ENCODE results near the gene NBEAL2.

The NBEAL2 gene

GRCh38 chr3:46965151-46965550 lies 14.3 kb upstream of the NBEAL2 start:
- DNase-seq = no peak

GRCh38 chr3:46966811-46967210 lies 12.7 kb upstream of the NBEAL2 start:
- no peak for DNase-seq

- DNase-seq = no peak
Observed at GRCh38 chr3:46968783-46969428, 10.6 kb upstream of the NBEAL2 start.

GRCh38 chr3:46970391-46971091 lies 8.9 kb upstream of the NBEAL2 start:
- DNase-seq = no peak

- no peak for DNase-seq
Observed at GRCh38 chr3:46971151-46971550, 8.3 kb upstream of the NBEAL2 start.

- no peak for DNase-seq
Observed at GRCh38 chr3:46971742-46972141, 7.7 kb upstream of the NBEAL2 start.

GRCh38 chr3:46972396-46972795 lies 7.1 kb upstream of the NBEAL2 start:
- no peak for DNase-seq

- no peak for DNase-seq
Observed at GRCh38 chr3:46974421-46975171, 4.9 kb upstream of the NBEAL2 start.

GRCh38 chr3:46976326-46977190 lies 2.9 kb upstream of the NBEAL2 start, which contains the start of gene CCDC12:
TSS of gene CCDC12 (minus strand) at chr3:46976745. CDS start at chr3:46976732, 13 bp downstream.
- peak; percentile 95 to 97 for DNase-seq

- no peak for DNase-seq
Observed at GRCh38 chr3:46977811-46978195, 1.7 kb upstream of the NBEAL2 start.

GRCh38 chr3:46978381-46978780 lies 1.1 kb upstream of the NBEAL2 start:
- DNase-seq = no peak

GRCh38 chr3:46979958-46980497 lies 562 bp downstream of the NBEAL2 start:
- peak in 1 of 2 experiments; percentile 39 for DNase-seq

GRCh38 chr3:46981932-46982471 lies 2.5 kb downstream of the NBEAL2 start:
- DNase-seq = no peak

- DNase-seq = no peak
Observed at GRCh38 chr3:46982546-46982945, 3.1 kb downstream of the NBEAL2 start.

- DNase-seq = no peak
Observed at GRCh38 chr3:46984591-46985459, 5.4 kb downstream of the NBEAL2 start.

- DNase-seq = no peak
Observed at GRCh38 chr3:46985588-46985987, 6.1 kb downstream of the NBEAL2 start.

- no peak for DNase-seq
Observed at GRCh38 chr3:46986055-46986730, 6.7 kb downstream of the NBEAL2 start.

- DNase-seq = no peak
Observed at GRCh38 chr3:46986782-46987310, 7.4 kb downstream of the NBEAL2 start.

GRCh38 chr3:46987319-46987742 lies 7.9 kb downstream of the NBEAL2 start:
- peak in 1 of 2 experiments; percentile 7 for DNase-seq

GRCh38 chr3:46987743-46988401 lies 8.4 kb downstream of the NBEAL2 start:
- no peak for DNase-seq

Measured in NCI-H524 (cell line).